NCI-H2171 treated with DMSO at 0.1 percent for 48 hours (cell line): ENCODE data around the gene CYP24A1.
A peak's percentile ranks its signal among the peaks of the same experiment; 100 is the strongest.

Experiments
- DNase-seq: peaks from one replicate; lab custom pipeline; 2025; lab: John Stamatoyannopoulos, UW

CYP24A1 gene

GRCh38 chr20:54155736-54156317 is 18.0 kb downstream of the CYP24A1 start:
- no peak for DNase-seq

DNA sequence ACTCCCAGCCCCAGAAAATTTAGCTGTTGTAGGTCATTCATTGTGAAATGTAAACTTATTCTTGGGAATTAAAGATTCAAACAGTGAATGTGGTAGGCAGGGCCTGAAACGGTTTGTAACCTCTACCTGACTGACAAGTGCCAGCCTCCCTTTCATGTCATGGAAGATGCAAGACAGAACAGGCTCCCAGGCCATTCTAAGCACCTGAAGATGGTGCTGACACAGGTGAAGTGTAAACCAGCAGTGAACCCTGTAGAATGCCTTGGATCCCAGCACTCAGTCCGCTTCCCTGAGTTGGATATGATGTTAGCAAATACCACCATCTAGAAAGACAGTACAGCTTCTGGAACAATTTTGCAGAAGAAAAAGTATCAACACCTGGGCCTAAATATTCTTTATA is 19.3 kb downstream of the CYP24A1 start:
- no peak for DNase-seq

- DNase-seq = no peak
Measured at GRCh38 chr20:54153847-54154246, 19.9 kb downstream of the CYP24A1 start.

GRCh38 chr20:54153041-54153327 is 20.8 kb downstream of the CYP24A1 start:
- no peak for DNase-seq

GRCh38 chr20:54152227-54153040 is 21.4 kb downstream of the CYP24A1 start:
- no peak for DNase-seq

GRCh38 chr20:54151511-54152226 is 22.1 kb downstream of the CYP24A1 start:
- DNase-seq = no peak

DNA sequence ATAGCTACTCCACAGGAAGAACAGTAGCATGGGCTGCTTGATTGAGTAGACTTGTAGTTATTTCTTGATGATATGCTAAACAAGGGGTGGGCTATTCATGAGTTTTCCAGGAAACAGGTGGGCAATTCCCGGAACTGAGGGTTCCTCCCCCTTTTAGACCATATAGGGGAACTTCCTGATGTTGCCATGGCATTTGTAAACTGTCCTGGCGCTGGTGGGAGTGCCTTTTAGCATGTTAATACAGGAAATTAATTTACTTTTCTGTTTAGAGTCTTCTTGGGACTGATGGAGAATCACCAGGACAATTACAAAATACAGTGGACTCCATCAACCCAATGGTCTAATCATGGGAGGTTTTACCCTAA is 22.7 kb downstream of the CYP24A1 start:
- DNase-seq = no peak

DNA sequence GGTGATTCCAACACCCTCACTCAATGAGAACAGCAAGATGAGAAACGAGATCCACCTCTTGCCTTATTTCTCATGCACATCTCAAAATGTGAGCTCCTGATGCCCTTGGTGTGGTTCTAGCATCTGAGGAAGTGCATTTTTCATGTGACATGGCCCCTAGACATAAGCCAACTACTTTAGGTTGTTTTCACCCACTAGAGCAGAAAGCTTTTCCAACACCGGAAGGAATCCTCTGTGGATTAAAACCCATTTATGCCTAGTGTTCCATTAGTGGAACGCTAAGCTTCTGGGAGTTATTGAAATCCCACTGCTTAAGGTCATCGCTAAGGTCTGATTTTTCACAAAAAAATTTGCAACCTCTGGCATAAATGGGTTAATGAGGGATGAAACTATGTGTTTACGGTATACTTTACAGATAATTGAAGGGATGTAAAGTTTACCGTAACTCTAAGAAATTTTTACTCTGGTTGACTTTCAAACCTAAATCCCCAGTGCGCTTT is 24.0 kb downstream of the CYP24A1 start:
- DNase-seq = no peak

DNA sequence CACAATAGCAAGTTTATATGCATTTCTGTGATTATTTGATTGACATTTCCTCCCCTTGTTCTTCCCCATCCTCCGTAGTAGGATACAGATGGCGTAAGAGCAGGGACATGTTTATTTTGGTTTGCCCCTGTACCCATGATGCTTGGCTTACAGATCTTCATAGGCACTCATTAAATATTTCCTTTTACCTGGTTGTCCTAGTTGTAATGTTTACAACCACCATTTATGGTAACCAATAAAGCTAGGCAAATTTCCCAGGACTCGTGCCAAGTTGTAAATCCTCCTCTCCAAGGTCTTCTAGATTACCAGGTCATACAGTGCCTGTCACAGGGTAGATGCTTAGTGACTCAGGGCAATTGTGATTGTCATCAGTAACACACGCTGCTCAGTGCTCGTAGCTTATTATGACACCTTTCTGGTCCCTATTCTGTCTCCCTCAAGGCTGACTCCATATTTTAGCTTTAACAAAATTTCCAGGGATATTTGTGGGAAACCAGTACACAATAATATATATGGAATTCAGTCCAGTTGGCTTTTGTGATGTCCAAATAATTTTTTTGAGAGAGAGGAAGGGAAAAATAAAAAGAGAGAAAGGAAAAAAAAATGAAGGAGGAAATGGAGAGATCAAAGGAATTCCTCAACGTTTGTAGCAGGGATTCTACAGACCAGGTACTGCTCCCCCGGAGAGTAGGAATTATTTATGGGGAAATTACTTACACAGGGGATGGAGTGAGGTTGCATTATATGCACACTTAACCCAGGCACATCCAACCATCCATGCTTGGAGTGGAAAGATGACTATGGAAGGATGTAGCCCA is 24.6 kb downstream of the CYP24A1 start:
- peak; percentile 67 for DNase-seq

- DNase-seq = no peak
Measured at GRCh38 chr20:54146672-54147071, 27.1 kb downstream of the CYP24A1 start.

GRCh38 chr20:54144847-54145414 is 28.9 kb downstream of the CYP24A1 start:
- DNase-seq = no peak

DNA sequence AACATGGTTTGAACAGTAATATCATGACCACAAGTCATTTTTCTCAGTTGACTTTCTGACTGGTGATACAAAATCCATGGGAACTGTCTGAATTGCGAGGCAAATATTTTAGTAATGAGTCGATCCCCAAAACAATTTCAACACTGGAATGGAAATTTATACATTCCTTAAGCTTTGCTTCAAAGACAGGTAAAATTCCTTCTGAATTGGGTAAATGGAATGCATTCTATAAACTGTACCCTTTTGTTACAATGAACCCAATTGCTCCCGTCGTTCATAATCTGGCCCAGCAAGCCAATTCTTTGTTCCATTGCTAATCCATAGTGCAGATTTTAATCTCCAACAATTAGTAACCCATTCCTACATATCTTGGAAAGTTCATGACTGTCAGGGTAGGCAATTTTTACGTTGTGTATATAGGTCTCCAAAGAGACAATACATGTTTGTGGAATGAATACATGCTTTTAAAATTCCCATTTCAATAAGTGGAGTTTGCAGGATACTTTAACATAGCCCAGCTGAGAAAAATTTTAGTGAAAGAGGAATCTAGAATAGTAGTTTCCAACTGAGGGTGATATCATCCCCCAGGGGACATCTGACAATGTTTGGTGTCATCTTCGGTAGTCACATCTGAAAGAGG is 32.7 kb downstream of the CYP24A1 start:
- DNase-seq = no peak

- no peak for DNase-seq
Measured at GRCh38 chr20:54140486-54140885, 33.3 kb downstream of the CYP24A1 start.

DNA sequence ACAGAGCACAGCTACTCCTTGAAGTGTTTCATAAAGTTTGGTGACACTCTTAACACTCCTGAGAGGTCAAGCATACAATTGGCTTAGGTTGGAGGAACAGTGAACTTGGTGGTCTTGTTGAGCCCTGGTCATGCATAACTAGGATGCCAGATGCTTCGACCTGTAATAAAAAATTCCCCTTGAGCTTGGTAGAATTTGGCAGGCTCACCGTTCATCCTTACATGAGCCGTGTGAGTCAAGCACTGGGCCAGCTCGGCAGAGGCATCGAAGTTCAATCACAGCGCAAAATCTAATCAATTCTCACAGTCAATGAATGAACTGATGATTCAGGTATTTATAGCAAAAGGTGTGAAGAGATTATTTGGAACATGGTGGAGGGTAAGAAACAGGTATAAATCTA is 33.7 kb downstream of the CYP24A1 start:
- no peak for DNase-seq

- DNase-seq = no peak
Measured at GRCh38 chr20:54139188-54139587, 34.6 kb downstream of the CYP24A1 start.

- no peak for DNase-seq
Measured at GRCh38 chr20:54138427-54138826, 35.4 kb downstream of the CYP24A1 start.

- no peak for DNase-seq
Measured at GRCh38 chr20:54137115-54137514, 36.7 kb downstream of the CYP24A1 start.

DNA sequence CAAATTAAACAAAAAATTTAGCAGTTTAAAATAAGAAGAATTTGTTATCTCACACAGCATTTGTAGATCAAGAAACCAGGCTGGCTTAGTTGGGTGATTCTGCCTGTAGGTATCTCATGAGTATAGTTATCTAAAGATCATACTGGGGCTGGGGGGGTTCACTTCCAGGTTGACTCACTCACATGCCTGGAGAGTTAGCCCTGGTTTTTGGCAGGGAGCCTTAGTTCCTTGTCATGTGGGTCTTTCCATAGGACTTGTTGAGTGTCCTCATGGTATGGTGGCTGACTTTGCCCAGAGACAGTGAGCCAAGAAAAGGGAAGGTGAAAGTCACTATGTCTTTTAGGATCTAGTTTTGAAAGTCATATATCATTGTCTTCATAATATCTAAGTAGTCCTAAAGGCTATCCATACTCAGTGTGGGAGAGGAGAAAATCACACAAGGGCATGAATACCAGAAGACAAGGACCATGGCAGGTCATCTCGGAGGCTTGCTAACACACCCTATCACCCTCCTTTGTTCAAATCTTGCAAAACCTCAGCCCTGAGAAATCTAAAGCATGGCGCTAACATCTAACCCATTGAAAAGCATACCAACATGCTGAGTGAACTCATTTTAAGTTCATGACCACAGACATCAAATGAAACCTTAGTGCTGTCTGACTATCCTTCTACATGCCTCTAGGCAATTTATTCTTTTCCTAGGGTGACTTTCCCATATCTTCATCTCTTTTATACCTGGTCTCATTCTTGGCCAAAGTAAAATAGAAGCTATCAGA is 39.2 kb downstream of the CYP24A1 start:
- no peak for DNase-seq

GRCh38 chr20:54133434-54134427 is 40.1 kb downstream of the CYP24A1 start:
- no peak for DNase-seq
